HG03159 (cell line): ENCODE results near the gene MGME1.

Source experiments
- ATAC-seq: cut with Tn5 transposase; IDR thresholded peaks from one replicate; pipeline ENCODE4 v1.9.1; 2021; ENCODE audit warnings: mild to moderate bottlenecking, moderate library complexity; ENCODE audit not compliant: unreplicated experiment

The MGME1 gene

GRCh38 chr20:17992224-17992637, 23.4 kb downstream of the MGME1 start:
- ATAC-seq: no peak

GRCh38 chr20:17992847-17993513, 24.2 kb downstream of the MGME1 start:
- ATAC-seq: no peak

- ATAC-seq: no peak
Measured at GRCh38 chr20:17993546-17993945, 24.7 kb downstream of the MGME1 start.

GRCh38 chr20:17995967-17996819, 27.4 kb downstream of the MGME1 start:
- ATAC-seq: peak; percentile 54

GRCh38 chr20:17998446-17998845, 29.6 kb downstream of the MGME1 start:
- ATAC-seq: no peak

GRCh38 chr20:17999566-17999965, 30.7 kb downstream of the MGME1 start:
- ATAC-seq: no peak

GRCh38 chr20:18001131-18001921, 32.5 kb downstream of the MGME1 start:
- no peak for ATAC-seq

GRCh38 chr20:18003897-18004296, 35.1 kb downstream of the MGME1 start:
- peak; percentile 43 for ATAC-seq

- no peak for ATAC-seq
Measured at GRCh38 chr20:18004384-18005031, 35.7 kb downstream of the MGME1 start.

- peak; percentile 94 for ATAC-seq
Measured at GRCh38 chr20:18005170-18005989, 36.6 kb downstream of the MGME1 start.

GRCh38 chr20:18005990-18006364, 37.2 kb downstream of the MGME1 start:
- no peak for ATAC-seq

GRCh38 chr20:18006684-18007083, 37.9 kb downstream of the MGME1 start:
- no peak for ATAC-seq

GRCh38 chr20:18007534-18008292, 38.9 kb downstream of the MGME1 start:
- ATAC-seq: no peak

- ATAC-seq: no peak
Measured at GRCh38 chr20:18009116-18009515, 40.3 kb downstream of the MGME1 start.

GRCh38 chr20:18011482-18011881, 42.7 kb downstream of the MGME1 start:
- ATAC-seq: no peak

GRCh38 chr20:18011951-18012645, 43.3 kb downstream of the MGME1 start:
- no peak for ATAC-seq

- no peak for ATAC-seq
Measured at GRCh38 chr20:18012901-18013300, 44.1 kb downstream of the MGME1 start.

GRCh38 chr20:18014411-18014810, 45.6 kb downstream of the MGME1 start:
- ATAC-seq: no peak

GRCh38 chr20:18016772-18017171, 48.0 kb downstream of the MGME1 start:
- ATAC-seq: no peak
